ENCODE data around the gene PLCB4.

The PLCB4 gene

DNA sequence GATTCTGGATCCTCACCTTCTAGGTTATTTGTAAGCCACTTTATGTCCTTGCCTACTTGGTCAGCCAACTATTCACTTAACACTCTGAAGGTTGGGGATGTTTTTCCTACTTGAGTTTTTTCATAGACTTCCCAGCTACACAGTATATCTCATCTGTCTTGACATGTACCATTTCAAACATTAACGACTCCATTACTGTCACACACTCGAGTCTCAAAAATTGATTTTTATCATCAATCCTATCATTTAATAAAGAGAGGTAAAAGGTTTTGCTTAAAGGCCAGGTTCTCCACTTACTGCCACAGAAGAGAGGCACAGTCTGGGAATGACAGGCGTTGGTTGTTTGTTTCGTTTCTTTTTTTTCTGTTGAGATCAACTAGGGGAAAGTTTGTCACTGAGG is 407.3 kb downstream of the PLCB4 start:
- DNase-seq: no peak

DNA sequence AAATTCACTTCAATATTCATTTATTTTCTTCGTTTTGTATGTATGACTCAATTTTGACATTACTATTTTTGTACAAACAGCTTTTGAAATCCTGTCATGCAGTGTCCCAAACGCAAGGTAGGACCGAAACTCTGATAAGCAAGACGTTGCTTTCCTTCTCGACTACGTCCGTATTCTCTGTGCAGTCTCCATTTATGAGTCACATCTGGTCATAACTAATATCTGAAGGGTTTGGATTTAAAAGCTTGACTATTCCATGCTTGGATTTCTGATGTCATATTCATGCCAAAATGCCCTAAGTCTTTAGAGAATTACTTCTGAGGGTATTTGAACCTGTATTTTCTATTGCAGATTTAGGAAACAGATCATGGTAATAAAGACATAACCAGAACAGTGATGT is 407.8 kb downstream of the PLCB4 start:
- DNase-seq: no peak

DNA sequence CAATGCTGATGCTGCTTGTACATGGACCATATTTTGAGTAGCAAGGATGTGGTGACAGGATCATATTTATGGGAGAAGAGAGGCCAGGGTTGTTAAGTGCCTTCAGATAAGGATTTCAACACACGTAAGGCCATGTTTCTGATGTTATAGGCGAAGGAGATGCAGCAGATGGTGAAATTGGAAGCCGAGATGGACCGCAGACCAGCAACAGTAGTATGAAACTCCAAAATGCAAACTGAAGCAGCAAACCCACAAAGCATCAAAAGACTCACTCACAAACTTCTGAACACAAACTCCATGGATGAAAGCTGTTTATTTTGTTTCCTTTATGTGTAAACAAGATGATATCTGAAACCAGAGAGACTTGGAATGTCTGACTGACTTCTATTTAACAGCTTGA is 409.9 kb downstream of the PLCB4 start:
- DNase-seq: no peak

GRCh38 chr20:9480066-9480465 is 411.2 kb downstream of the PLCB4 start:
- DNase-seq: no peak

DNA sequence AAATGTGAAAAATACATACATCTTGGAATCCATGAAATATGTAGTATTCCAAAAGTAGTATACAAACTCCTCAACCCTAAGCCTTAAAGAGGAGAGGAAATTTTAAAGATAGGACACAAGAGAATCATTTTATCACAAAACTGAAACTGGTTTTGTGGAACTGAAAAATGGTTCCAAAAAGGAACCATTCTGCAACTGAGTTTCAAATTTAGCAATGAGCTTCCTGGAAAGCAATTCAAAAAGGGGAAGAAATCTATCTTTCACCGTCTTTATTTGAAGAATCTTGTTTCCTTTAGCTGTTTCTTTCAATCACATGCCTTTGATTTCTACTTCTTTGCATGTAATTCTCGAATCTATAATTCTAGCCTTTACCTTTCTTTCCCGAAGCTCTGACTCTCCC is 413.3 kb downstream of the PLCB4 start:
- no peak for DNase-seq

DNA sequence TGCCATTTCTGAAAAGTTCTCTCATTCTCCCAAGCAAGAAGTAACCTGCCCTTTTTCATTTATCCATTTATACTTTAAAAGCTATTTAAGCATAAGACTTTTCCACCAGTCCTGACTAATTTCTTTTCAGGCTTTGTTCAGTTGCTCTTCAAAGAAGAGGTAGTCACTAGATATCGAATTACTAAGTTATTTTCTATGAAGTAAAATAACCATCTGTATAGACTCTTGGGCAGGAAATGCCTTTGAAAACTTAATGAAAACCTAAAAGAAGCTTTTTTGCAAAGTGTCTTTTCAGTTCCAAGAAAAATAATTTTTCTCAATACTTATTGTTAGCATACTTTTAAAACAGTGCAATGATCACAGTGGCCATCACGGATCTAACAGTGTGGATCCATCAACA is 414.2 kb downstream of the PLCB4 start:
- no peak for DNase-seq

DNA sequence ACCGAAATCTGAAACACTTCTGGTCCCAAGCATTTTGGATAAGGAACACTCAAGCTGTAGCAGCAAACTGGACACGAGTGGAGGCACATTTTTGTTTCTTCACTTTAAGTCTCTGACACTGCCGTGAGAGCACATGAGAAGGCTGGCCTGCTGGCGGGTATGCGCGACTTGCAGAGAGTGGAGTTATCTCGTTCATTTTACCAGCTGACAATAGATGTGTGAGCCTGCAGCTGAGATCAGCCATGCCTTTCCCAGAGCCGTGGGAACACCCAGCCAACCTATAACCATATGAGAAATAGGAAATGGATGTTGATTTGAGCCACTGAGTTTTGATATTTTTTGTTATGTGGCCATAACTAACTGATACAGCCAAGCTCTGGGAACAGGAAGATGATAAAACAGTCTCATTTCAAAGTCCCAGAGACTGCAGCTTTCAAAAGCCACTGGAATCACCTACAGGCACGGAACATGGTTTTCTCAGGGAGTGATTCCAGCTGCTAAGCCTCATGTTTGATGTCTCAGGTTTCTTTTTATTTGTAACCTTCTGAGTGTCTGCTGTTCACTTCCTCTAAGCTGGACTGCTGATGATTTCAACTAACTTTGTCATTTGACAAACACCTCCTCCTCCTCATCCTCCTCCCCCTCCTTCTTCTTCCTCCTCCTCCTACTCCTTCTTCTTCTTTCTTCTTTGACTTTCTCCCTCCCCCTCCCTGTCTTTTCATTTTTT is 416.9 kb downstream of the PLCB4 start:
- no peak for DNase-seq

GRCh38 chr20:9487231-9487630 is 418.3 kb downstream of the PLCB4 start:
- no peak for DNase-seq

DNA sequence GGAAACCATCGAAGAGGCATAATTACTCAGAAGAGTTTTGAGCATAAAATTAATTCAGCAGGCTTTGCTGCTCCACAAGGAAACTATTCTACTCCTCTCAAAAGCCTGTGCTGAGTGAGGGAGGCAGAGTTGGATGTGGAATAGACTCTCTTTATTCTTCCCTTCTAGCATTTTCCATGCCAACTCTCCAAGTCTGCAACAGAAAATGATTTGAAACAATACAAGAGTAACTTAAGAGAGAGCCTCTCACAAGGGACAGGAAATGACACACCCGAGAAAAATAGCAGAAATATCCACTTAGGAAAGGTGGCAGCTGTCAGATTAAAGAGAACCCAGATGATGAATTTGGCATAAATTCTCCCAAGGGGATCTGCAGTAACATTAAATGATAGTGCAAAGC is 419.2 kb downstream of the PLCB4 start:
- no peak for DNase-seq

DNA sequence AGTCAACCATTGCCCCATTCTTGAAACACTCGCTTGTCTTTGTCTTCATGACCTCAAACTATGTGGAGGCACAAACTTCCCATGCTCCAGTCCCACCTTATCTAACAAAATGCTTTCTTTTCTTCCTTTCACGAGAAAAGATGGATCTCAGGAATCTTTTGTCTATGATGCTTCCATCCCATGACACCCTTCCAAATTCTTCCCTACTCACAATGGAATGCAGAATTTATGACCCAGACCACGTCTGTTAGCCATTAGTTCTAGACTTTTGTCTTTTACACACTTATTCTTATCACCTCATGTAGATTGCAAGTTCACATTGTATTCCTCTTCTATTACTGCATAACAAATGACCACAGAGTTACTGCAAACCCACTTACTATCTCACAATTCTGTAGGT is 421.3 kb downstream of the PLCB4 start:
- no peak for DNase-seq

DNA sequence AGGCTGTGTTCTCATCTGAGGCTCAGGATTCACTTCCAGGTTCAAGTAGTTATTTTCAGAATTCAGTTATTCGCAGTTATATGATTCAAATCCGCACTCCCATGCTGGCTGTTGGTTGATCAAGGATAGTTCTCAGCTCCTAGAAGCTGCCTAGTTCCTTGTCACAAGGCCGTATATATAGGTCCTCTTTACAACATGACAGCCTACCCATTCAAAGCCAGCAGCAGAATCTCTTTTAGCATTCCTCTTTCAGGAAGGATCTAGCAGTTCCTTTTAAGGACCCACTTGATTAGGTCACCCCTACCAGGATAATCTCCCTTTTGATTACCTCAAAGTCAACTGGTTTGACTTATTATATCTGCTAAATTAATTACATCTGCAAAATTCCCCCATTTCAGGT is 421.7 kb downstream of the PLCB4 start:
- no peak for DNase-seq

DNA sequence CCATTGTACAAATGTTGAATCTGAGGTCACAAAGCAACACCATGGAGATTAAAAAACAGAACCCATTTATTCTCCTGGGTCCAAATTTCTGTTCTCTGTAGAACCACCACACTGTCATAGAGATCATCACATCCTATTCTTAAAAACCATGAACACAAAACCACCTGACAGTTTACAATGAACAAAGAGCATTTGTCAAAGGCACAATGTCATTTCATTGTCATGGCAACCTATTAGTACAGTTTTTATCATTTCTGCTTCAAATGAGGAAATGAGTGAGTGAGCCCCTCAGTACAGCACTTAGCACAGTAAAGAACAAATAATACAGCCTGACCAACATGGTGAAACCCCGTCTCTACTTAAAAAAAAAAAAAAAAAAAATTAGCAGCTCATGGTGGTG is 422.4 kb downstream of the PLCB4 start:
- no peak for DNase-seq

GRCh38 chr20:9492067-9492466 is 423.2 kb downstream of the PLCB4 start:
- no peak for DNase-seq

DNA sequence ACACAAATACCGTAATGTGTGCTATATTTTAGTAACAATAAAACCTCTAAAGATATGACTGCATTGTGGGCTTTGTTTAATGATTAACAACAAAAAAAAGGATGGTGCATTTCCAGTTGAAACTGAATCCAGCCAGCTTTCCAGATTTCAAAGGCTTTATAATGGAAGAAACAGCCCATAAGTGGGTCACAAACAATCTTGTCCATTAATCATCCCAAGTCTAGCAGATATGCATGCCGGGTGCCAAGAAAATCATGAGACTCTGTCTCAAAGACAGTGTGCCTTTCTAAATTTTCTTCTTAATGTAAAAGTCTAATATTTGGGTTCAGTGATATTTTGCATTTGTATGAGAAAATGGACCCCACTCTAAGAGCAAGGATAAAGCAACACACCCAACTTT is 424.9 kb downstream of the PLCB4 start:
- no peak for DNase-seq

DNA sequence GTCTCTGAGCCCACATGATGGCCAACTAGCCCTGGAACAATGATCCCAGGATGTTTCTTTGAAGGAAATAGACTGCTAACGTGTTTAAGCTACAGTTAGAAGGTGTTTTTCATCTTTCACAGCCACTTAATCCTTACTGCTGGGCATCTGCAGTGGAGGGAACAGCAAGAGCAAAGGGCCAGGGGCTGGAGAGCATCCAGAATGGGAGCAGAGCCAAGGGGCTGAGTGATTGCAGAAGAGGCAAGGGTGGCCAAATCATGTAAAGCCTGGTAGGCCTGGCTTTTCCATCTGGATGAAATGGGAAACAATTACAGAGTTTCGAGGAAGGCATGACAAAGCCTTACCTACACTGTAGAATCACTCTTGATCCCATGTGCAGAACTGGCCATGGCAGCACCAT is 426.8 kb downstream of the PLCB4 start:
- no peak for DNase-seq

- no peak for DNase-seq
These were observed 427.3 kb downstream of the PLCB4 start for GRCh38 chr20:9496155-9496554.

GRCh38 chr20:9498322-9498721 is 429.4 kb downstream of the PLCB4 start:
- no peak for DNase-seq

DNA sequence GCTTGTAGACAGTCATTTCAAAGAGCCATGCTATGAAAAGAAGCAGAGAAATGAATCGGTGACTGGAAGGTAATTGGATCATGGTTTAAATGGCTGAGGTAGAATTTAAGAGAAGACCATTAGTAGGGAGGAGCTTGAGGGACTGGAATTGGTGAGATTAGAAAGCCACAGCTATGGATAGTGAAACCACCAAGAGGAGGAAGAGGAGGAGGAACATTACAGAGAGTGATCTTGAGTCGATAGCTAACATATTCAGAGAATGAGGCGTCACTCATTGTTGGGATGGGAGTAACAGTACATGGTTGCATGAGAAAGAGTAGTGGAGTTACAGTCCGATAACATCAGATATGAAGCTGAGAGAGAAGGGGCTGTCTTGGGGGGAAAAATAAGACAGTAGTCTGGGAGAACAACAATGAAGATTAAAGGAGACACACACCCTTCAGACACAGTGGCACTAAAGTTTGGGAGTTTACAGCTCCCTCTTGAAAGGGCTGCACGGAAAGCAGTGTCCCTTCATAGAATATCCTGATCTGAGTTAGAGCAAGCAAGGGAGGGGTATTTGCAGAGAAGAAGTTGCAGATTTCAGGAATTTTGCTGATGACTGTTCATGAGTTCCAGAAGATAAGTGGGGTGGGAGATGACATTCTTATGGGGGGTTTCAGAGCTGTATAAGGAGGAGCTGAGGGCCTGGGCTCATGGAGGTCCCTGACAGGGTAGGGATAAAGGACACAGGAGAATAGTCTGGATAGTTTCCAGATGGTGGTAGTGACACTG is 430.4 kb downstream of the PLCB4 start:
- DNase-seq: no peak

GRCh38 chr20:9500121-9500520 is 431.2 kb downstream of the PLCB4 start:
- no peak for DNase-seq

DNA sequence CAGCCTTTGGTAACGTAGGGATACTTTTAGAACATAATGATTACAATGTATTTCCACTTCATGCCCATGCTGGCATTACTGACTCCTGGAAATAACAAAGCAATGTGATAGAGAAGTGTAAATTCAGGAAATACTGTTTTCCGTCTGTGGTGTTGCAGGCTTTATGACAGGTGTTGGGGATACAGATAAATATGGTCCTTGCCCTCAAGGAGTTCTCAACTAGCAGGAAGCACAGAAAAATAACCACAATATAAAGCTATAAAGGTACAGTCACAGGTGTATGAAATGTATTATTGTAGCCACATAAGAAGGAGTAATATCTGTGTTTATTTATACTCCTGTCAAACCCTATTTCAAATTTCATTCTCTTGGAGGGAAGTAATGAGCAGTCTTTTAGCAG is 432.6 kb downstream of the PLCB4 start:
- no peak for DNase-seq

GRCh38 chr20:9503526-9504245 is 434.8 kb downstream of the PLCB4 start:
- DNase-seq: no peak

GRCh38 chr20:9506280-9506821 is 437.5 kb downstream of the PLCB4 start:
- no peak for DNase-seq

- DNase-seq: no peak
These were observed 438.1 kb downstream of the PLCB4 start for GRCh38 chr20:9506964-9507369.

Measured in NCI-H1105 treated with DMSO at 0.1 percent for 48 hours (cell line).